ENCODE data around the gene RXRA. TPM values are rescaled to one million over a fixed set of nuclear protein-coding genes. Genes with fewer than 3 reads are reported as not detected.

The RXRA gene
- total and polyA plus RNA-seq, 2 of the 13 experiments (the other 11 are each of a cell fraction or from before 2014, with no cell fraction given) = 18.9 to 29.2 TPM

DNA sequence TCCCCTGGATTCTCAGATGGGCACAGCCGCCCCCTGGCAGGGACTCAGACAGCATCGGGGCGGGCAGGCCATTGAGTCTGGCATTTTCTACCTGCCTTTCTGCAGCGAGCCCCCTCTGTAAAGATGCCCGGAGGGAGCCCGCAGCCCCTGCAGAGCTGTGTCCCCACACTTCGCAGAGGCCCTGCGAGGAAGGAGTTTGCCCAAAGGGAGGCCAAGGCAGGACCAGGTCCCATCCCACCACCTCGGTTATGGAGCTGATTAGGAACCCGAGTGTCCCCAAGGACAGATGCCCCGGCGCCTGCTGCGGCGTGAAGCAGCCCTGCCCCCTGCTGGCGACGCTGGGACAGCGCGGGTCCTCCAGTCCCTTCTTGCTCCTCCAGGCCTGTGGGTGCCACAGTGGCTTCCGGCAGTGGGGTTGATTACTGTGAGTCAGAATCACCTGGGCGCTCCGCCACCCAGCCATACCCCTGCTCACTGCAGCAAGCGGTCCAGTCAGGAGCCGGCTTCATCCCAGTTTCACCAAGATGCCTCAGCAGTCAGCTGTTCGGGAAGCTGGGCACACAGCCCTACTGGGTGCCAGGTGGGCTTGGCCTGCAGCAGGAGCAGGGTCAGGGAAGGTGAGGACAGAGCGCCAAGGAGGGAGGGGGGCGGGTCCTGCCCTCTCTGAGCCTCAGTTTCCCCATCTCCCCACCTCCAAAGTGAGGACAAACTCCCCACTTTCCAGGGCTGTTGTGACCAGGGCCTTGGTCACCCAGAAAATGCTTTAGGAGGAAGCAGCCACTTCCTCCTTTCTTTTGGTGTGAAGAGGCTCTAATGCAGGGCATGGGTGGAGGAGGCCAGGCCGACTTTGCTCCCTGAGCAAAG lies 117.2 kb downstream of the RXRA start (continued):
- TF ChIP-seq HNRNPLL (IDR thresholded peaks at IDR 0.05; ENCODE audit: low read depth, low read length, poor library complexity, severe bottlenecking) (peak; percentile 61), ZMAT3 (CRISPR knock-in tag; conservative IDR thresholded peaks at IDR 0.05) (0 out of 2 replicates have a peak, but pooled peaks have one; percentile 41), ZNF720 (CRISPR knock-in tag; IDR thresholded peaks at IDR 0.05) (no peak), ZNF547 (CRISPR knock-in tag; IDR thresholded peaks at IDR 0.05) (peak; percentile 87), ZNF451 (CRISPR knock-in tag; IDR thresholded peaks at IDR 0.05) (no peak), DPF2 (CRISPR knock-in tag; IDR thresholded peaks at IDR 0.05; ENCODE audit: borderline replicate concordance, low read depth) (no peak), RBM22 (optimal IDR thresholded peaks at IDR 0.05; ENCODE audit: low read length) (no peak), ELF1 (CRISPR knock-in tag; IDR thresholded peaks at IDR 0.05) (peak; percentile 61; the same call in 1 of the 2 replicates), PAWR (CRISPR knock-in tag; IDR thresholded peaks at IDR 0.05; ENCODE audit: borderline replicate concordance) (no peak), CHD2 (IDR thresholded peaks at IDR 0.05; ENCODE audit: low read depth, low read length) (0 out of 2 replicates have a peak, but pooled peaks have one; percentile 26), ZNF556 (CRISPR knock-in tag; IDR thresholded peaks at IDR 0.05; ENCODE audit: borderline replicate concordance) (no peak; the same call in 1 of the 2 replicates), PHF8 (CRISPR knock-in tag; IDR thresholded peaks at IDR 0.05) (no peak), NRL (CRISPR knock-in tag; IDR thresholded peaks at IDR 0.05; ENCODE audit: borderline replicate concordance) (no peak), SIX4 (CRISPR knock-in tag; IDR thresholded peaks at IDR 0.05) (no peak), SP4 (CRISPR knock-in tag; IDR thresholded peaks at IDR 0.05) (no peak), POLR2A (IDR thresholded peaks at IDR 0.05; ENCODE audit: insufficient read depth in 1 of 2, low read depth in 2 of 2, low read length in 2 of 2) (no peak), SALL2 (CRISPR knock-in tag; IDR thresholded peaks at IDR 0.05) (no peak), ZNF883 (CRISPR knock-in tag; IDR thresholded peaks at IDR 0.05; ENCODE audit: not compliant biosample characterization) (no peak), SMC3 (IDR thresholded peaks at IDR 0.05; ENCODE audit: low read length) (peak; percentile 56; the same call in 1 of the 2 replicates), LCORL (IDR thresholded peaks at IDR 0.05) (no peak), LCORL (CRISPR knock-in tag; IDR thresholded peaks at IDR 0.05) (peak; percentile 76), ZKSCAN5 (CRISPR knock-in tag; IDR thresholded peaks at IDR 0.05) (no peak), HDAC1 (CRISPR knock-in tag; IDR thresholded peaks at IDR 0.05) (peak; percentile 37; the same call in 1 of the 2 replicates), ZKSCAN8 (CRISPR knock-in tag; IDR thresholded peaks at IDR 0.05; ENCODE audit: borderline replicate concordance) (0 out of 2 replicates have a peak, but pooled peaks have one; percentile 68), FOSL2 (CRISPR knock-in tag; IDR thresholded peaks at IDR 0.05) (peak; percentile 65)
- TF ChIP-seq, protein P1, sequence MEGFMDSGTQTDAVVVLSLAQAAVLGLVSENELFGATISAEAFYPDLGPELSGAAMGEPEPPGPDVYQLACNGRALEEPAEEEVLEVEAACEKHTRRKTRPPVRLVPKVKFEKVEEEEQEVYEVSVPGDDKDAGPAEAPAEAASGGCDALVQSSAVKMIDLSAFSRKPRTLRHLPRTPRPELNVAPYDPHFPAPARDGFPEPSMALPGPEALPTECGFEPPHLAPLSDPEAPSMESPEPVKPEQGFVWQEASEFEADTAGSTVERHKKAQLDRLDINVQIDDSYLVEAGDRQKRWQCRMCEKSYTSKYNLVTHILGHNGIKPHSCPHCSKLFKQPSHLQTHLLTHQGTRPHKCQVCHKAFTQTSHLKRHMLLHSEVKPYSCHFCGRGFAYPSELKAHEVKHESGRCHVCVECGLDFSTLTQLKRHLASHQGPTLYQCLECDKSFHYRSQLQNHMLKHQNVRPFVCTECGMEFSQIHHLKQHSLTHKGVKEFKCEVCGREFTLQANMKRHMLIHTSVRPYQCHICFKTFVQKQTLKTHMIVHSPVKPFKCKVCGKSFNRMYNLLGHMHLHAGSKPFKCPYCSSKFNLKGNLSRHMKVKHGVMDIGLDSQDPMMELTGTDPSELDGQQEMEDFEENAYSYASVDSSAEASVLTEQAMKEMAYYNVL (CRISPR knock-in tag; IDR thresholded peaks at IDR 0.05; ENCODE audit: borderline replicate concordance) = no peak
- TF ChIP-seq, protein P2, sequence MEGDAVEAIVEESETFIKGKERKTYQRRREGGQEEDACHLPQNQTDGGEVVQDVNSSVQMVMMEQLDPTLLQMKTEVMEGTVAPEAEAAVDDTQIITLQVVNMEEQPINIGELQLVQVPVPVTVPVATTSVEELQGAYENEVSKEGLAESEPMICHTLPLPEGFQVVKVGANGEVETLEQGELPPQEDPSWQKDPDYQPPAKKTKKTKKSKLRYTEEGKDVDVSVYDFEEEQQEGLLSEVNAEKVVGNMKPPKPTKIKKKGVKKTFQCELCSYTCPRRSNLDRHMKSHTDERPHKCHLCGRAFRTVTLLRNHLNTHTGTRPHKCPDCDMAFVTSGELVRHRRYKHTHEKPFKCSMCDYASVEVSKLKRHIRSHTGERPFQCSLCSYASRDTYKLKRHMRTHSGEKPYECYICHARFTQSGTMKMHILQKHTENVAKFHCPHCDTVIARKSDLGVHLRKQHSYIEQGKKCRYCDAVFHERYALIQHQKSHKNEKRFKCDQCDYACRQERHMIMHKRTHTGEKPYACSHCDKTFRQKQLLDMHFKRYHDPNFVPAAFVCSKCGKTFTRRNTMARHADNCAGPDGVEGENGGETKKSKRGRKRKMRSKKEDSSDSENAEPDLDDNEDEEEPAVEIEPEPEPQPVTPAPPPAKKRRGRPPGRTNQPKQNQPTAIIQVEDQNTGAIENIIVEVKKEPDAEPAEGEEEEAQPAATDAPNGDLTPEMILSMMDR (CRISPR knock-in tag; IDR thresholded peaks at IDR 0.05) = peak; percentile 99
- TF ChIP-seq, protein P3, sequence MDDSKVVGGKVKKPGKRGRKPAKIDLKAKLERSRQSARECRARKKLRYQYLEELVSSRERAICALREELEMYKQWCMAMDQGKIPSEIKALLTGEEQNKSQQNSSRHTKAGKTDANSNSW (CRISPR knock-in tag; IDR thresholded peaks at IDR 0.05; ENCODE audit: borderline replicate concordance) = no peak
